H1 (cell line): ENCODE measurements around the gene CABLES2. TPM values are rescaled to one million over a fixed set of nuclear protein-coding genes. Genes with fewer than 3 reads are reported as not detected.

Source experiments
- CTCF ChIA-PET: fragments of 300-600 bp; sonication (Branson Sonifier 250); formaldehyde crosslinking; loops from one replicate; lab custom pipeline; 2021; ENCODE audit not compliant: partially characterized antibody; lab: Charles Lee
- POLR2A ChIA-PET: fragments of 300-600 bp; sonication (Branson Sonifier 250); formaldehyde crosslinking; loops from one replicate; lab custom pipeline; 2021; ENCODE audit warnings: inconsistent platforms; ENCODE audit not compliant: partially characterized antibody; lab: Charles Lee
- DNase-seq, 2 experiments: peaks; one replicate each; pipeline versions ENCODE4 v3.0.0 to v3.0.0-alpha.2; 2010 to 2022; ENCODE audit warnings: low spot score in 2 of 2, low read depth in 1 of 2, mixed read lengths in 1 of 2
- FAIRE-seq: peaks from 2 replicates; lab custom pipeline; 2011; peaks lifted over from hg19 to GRCh38; lab: Jason Lieb, UNC
- H2AFZ ChIP-seq: 2 replicates; pipeline ENCODE4 v1.8.1; 2012; ENCODE audit warnings: low read length, inconsistent platforms
- H2AK5ac ChIP-seq: 2 replicates; pipeline ENCODE4 v1.6.1; 2013; ENCODE audit warnings: low read depth, low read length
- H2BK120ac ChIP-seq: replicated peaks from 2 replicates; pipeline ENCODE3; 2013; ENCODE audit warnings: low read depth, low read length, inconsistent platforms
- H2BK12ac ChIP-seq: 2 replicates; pipeline ENCODE4 v1.6.1; 2013; ENCODE audit warnings: low read depth, low read length
- H2BK15ac ChIP-seq: 2 replicates; pipeline ENCODE4 v1.6.1; 2013; ENCODE audit warnings: low read length
- H2BK20ac ChIP-seq: 2 replicates; pipeline ENCODE4 v1.6.1; 2013; ENCODE audit warnings: low read length
- H2BK5ac ChIP-seq: 2 replicates; pipeline ENCODE4 v1.6.1; 2013; ENCODE audit warnings: low read depth, low read length
- H3K14ac ChIP-seq: 2 replicates; pipeline ENCODE4 v1.6.1; 2013; ENCODE audit warnings: inconsistent platforms; ENCODE audit not compliant: insufficient read length
- H3K18ac ChIP-seq: 2 replicates; pipeline ENCODE4 v1.6.1; 2013; ENCODE audit warnings: low read length; ENCODE audit errors: extremely low read depth
- H3K23ac ChIP-seq: 2 replicates; pipeline ENCODE4 v1.6.1; 2013; ENCODE audit warnings: inconsistent platforms; ENCODE audit not compliant: insufficient read length
- H3K23me2 ChIP-seq: 2 replicates; pipeline ENCODE4 v1.6.1; 2013; ENCODE audit warnings: low read depth, low read length
- H3K27ac ChIP-seq: 2 replicates; pipeline ENCODE4 v1.6.1; 2011; ENCODE audit warnings: low read depth, low read length, inconsistent platforms
- H3K27me3 ChIP-seq, 4 experiments: replicated peaks in 1 of 4; 1 replicate in 1 of 4; 2 replicates in 3 of 4; pipeline versions ENCODE4 v1.6.1 to v1.8.1; 2011 to 2013; ENCODE audit warnings: low read length in 3 of 4, mild to moderate bottlenecking in 3 of 4, inconsistent platforms in 2 of 4, mixed read lengths in 2 of 4, moderate library complexity in 1 of 4; ENCODE audit not compliant: control insufficient read depth in 3 of 4, insufficient read depth in 3 of 4; ENCODE audit errors: extremely low read depth in 1 of 4
- H3K36me3 ChIP-seq, 4 experiments: 2 replicates each; pipeline versions ENCODE4 v1.6.1 to v1.8.1; 2011 to 2013; ENCODE audit warnings: mild to moderate bottlenecking in 4 of 4, low read length in 3 of 4, moderate library complexity in 2 of 4, control low read depth in 1 of 4, inconsistent platforms in 1 of 4; ENCODE audit not compliant: insufficient read depth in 4 of 4, control insufficient read depth in 2 of 4
- H3K4ac ChIP-seq: replicated peaks from 2 replicates; pipeline ENCODE3; 2013; ENCODE audit warnings: low read length, low read depth, mixed read lengths, inconsistent platforms; ENCODE audit not compliant: insufficient read length
- H3K4me1 ChIP-seq, 4 experiments: replicated peaks in 1 of 4; 1 replicate in 1 of 4; 2 replicates in 3 of 4; pipeline versions ENCODE4 v1.6.1 to v1.8.1; 2011 to 2013; ENCODE audit warnings: low read length in 3 of 4, inconsistent platforms in 2 of 4, mixed read lengths in 1 of 4; ENCODE audit not compliant: insufficient read depth in 4 of 4, control insufficient read depth in 3 of 4
- H3K4me2 ChIP-seq, 2 experiments: 2 replicates each; pipeline versions ENCODE4 v1.6.1 to v1.8.1; 2011 to 2013; ENCODE audit warnings: low read depth in 2 of 2, low read length in 2 of 2, control low read depth in 1 of 2, inconsistent platforms in 1 of 2, mild to moderate bottlenecking in 1 of 2; ENCODE audit not compliant: insufficient read depth in 1 of 2
- H3K4me3 ChIP-seq, 4 experiments: fragments of 200-600, 300-600 bp in 1 of 4; sonication (generic), shearing (Covaris generic), sonication (Bioruptor Twin) in 1 of 4; 2 replicates each; pipeline versions ENCODE4 v1.5.1 to v1.8.1; 2011 to 2016; ENCODE audit warnings: low read length in 4 of 4, low read depth in 3 of 4, control low read depth in 2 of 4, inconsistent platforms in 2 of 4, mild to moderate bottlenecking in 2 of 4, mixed read lengths in 1 of 4, moderate library complexity in 1 of 4; ENCODE audit not compliant: insufficient read depth in 2 of 4; ENCODE audit errors: extremely low read depth in 1 of 4
- H3K56ac ChIP-seq: replicated peaks from 2 replicates; pipeline ENCODE3; 2013; ENCODE audit warnings: low read depth, mild to moderate bottlenecking, mixed read lengths, low read length, inconsistent platforms; ENCODE audit not compliant: insufficient read length
- H3K79me1 ChIP-seq: 2 replicates; pipeline ENCODE4 v1.6.1; 2013; ENCODE audit warnings: low read depth, low read length, control low read depth
- H3K79me2 ChIP-seq, 2 experiments: 2 replicates each; pipeline versions ENCODE4 v1.6.1 to v1.8.1; 2012 to 2013; ENCODE audit warnings: low read length in 2 of 2, mild to moderate bottlenecking in 2 of 2, inconsistent platforms in 1 of 2; ENCODE audit not compliant: insufficient read depth in 2 of 2, control insufficient read depth in 1 of 2
- H3K9ac ChIP-seq, 4 experiments: replicated peaks in 1 of 4; 1 replicate in 1 of 4; 2 replicates in 3 of 4; pipeline versions ENCODE4 v1.6.1 to v1.8.1; 2011 to 2013; ENCODE audit warnings: low read depth in 3 of 4, low read length in 3 of 4, control low read depth in 2 of 4, mild to moderate bottlenecking in 2 of 4, moderate library complexity in 2 of 4, inconsistent platforms in 1 of 4; ENCODE audit errors: extremely low read depth in 1 of 4
- H3K9me3 ChIP-seq, 2 experiments: 2 replicates each; pipeline versions ENCODE4 v1.6.1 to v1.8.1; 2012 to 2013; ENCODE audit warnings: mild to moderate bottlenecking in 2 of 2, moderate library complexity in 2 of 2, control low read depth in 1 of 2, inconsistent platforms in 1 of 2, low read depth in 1 of 2, low read length in 1 of 2, mixed read lengths in 1 of 2; ENCODE audit not compliant: insufficient read depth in 2 of 2
- H4K20me1 ChIP-seq, 2 experiments: replicated peaks in 1 of 2; 2 replicates each; pipeline versions ENCODE3 to v1.8.1; 2011 to 2013; ENCODE audit warnings: inconsistent platforms in 2 of 2, low read length in 2 of 2, mild to moderate bottlenecking in 1 of 2; ENCODE audit not compliant: insufficient read depth in 2 of 2, control insufficient read depth in 1 of 2
- H4K5ac ChIP-seq: 2 replicates; pipeline ENCODE4 v1.6.1; 2013; ENCODE audit warnings: low read length, low read depth, mixed read lengths, inconsistent platforms; ENCODE audit not compliant: insufficient read length
- H4K8ac ChIP-seq: 2 replicates; pipeline ENCODE4 v1.8.0; 2013; ENCODE audit warnings: mild to moderate bottlenecking, moderate library complexity, low read length, inconsistent platforms; ENCODE audit not compliant: insufficient read depth; ENCODE audit errors: extremely low read depth
- H4K91ac ChIP-seq: replicated peaks from 2 replicates; pipeline ENCODE3; 2013; ENCODE audit warnings: low read length, mixed read lengths, inconsistent platforms; ENCODE audit not compliant: insufficient read length
- BACH1 ChIP-seq: IDR thresholded peaks from 2 replicates; pipeline ENCODE4 v1.6.1; 2012; ENCODE audit warnings: low read length, improper control_type of control experiment
- BRCA1 ChIP-seq: IDR thresholded peaks from 2 replicates; pipeline ENCODE4 v1.6.1; 2012; ENCODE audit warnings: low read depth, low read length, improper control_type of control experiment
- CBX5 ChIP-seq: fragments of 300-800, 300-1000 bp; sonication (generic); IDR thresholded peaks from 2 replicates; pipeline ENCODE4 v1.7.1; 2016; ENCODE audit warnings: antibody characterized with exemption, low read length, low read depth
- CHD2 ChIP-seq: IDR thresholded peaks from 2 replicates; pipeline ENCODE4 v1.6.1; 2012; ENCODE audit warnings: low read length, improper control_type of control experiment
- JUND ChIP-seq: IDR thresholded peaks from 2 replicates; pipeline ENCODE4 v1.6.1; 2011; ENCODE audit warnings: mild to moderate bottlenecking, improper control_type of control experiment, low read length
- KDM1A ChIP-seq: fragments of 200-600, 300-600 bp; sonication (generic); IDR thresholded peaks from 2 replicates; pipeline ENCODE4 v1.7.1; 2016; ENCODE audit warnings: mild to moderate bottlenecking, low read length, borderline replicate concordance
- RXRA ChIP-seq: IDR thresholded peaks from 2 replicates; pipeline ENCODE4 v1.6.1; 2011; ENCODE audit warnings: low read depth, mild to moderate bottlenecking, low read length, moderate library complexity; ENCODE audit not compliant: insufficient read depth
- SUZ12 ChIP-seq: fragments of 200-600 bp; sonication (generic); IDR thresholded peaks from 2 replicates; pipeline ENCODE4 v1.6.1; 2012; ENCODE audit warnings: mild to moderate bottlenecking, inconsistent platforms, low read length, moderate library complexity, mixed read lengths
- WGBS, 2 experiments: shearing (Covaris generic) in 1 of 2; methylation state at CpG; one replicate each; pipeline versions ENCODE4 v1.1.6 to v1.1.7; 2013 to 2015; ENCODE audit warnings: low lambda C conversion rate in 2 of 2, mixed read lengths in 2 of 2, inconsistent platforms in 1 of 2, low coverage in 1 of 2, missing lambda C conversion rate in 1 of 2; ENCODE audit not compliant: insufficient replicate concordance in 2 of 2, insufficient coverage in 1 of 2, insufficient read length in 1 of 2; ENCODE audit errors: extremely low coverage in 1 of 2, missing lambda C conversion rate in 1 of 2; 5-methylcytosine and 5-hydroxymethylcytosine counted together
- polyA plus RNA-seq, 7 experiments: library from polyadenylated mRNA; depleted of rRNA in 3 of 7; stranded (reverse) in 5 of 7; unstranded in 2 of 7; fragments of >200 nt in 5 of 7; fragments of 200-250 nt in 2 of 7; gene quantifications; 1 replicate in 5 of 7; 2 replicates in 1 of 7; 4 replicates in 1 of 7; pipeline versions ENCODE4 v1.2.1 to v1.2.3, GENCODE V29; 2011 to 2013; ENCODE audit warnings: missing spikeins in 2 of 7, mixed read lengths in 2 of 7
- total RNA-seq: library from RNA; stranded (reverse); fragmentation: NEBNext Ultra II Directional; extraction: Animal tissue kit (Norgen Biotek cat#: 25700); gene quantifications from 2 replicates; pipeline ENCODE4 v1.2.1, GENCODE V29; 2021
- TF ChIP-seq, protein P1 (sequence below): IDR thresholded peaks from 2 replicates; pipeline ENCODE4 v1.6.1; 2011; ENCODE audit warnings: low read depth, mild to moderate bottlenecking, low read length; ENCODE audit not compliant: insufficient read depth
- TF ChIP-seq, protein P2 (sequence below): IDR thresholded peaks from 2 replicates; pipeline ENCODE4 v1.6.1; 2011; ENCODE audit warnings: low read length, improper control_type of control experiment

CABLES2 gene
- total and polyA plus RNA-seq, 2 of the 8 experiments (the other 6 are each of a cell fraction or from before 2014, with no cell fraction given) = 8.0 to 8.8 TPM

DNA sequence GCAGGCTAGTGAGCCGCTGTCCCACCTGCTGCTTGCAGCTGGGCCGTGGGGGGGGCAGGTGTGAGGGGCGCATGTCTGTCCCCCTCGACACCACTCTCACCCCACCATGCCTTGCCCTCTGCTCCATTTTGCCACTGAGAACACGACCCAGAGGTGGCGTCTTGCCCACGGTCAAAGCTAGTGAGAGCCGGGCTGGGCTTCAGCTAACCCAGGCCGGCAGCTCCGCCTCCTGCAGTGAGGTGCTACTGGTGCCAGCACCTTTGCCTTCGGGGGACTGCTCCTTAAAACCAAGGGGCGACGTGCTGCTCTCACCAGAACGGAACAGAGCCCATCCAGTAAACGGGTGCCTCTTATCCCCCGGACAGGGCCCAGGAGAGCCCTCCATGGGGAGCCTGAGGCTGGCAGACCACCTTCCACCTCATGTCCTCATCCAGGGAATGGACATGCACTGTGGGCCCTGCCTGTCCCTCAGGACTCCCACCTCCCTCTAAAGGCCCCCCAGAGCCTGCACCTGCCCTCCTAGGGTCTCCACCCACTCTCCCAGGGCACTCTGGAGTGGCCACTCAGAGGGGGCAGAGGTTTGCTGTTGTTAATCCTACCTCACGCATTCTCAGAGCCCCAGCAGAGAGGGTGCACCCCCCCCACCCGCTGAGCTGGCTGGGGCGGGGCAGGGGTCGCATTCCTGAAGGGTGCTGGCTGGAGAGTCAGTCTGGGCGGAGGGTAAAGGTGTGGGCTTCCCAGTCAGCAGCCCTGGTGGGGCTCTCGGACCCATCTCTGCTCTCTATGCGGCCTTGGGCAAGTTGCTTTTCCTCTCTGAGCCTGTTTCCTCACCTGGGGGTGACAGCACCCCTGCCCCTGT, 17.4 kb upstream of the CABLES2 start:
- POLR2A ChIA-PET = interaction anchor here (1.0 to 3.4 kb wide), 5 partner anchors 8 to 68 kb away, joined by 3 to 15 read pairs (median 4); no protein-coding TSS in a partner anchor
- no peak overlapping the region for H4K91ac ChIP-seq
- peaks cover 3% of the 10 kb centered on the region for H3K23me2 ChIP-seq
- DNase-seq (no peak), FAIRE-seq (no peak)
- peaks cover 0 to 43% (median 25%) of the 10 kb centered on the region in 4 experiments; a peak in 6 of 7 replicates for H3K4me1 ChIP-seq
- H3K18ac ChIP-seq = no peak overlapping the region; the same call in none of the 2 replicates
- H3K27me3 ChIP-seq = no peaks in the 10 kb centered on the region; a peak in 1 of 7 replicates
- no peak overlapping the region for H3K4me2 ChIP-seq
- CTCF ChIA-PET = interaction anchor here (0.7 to 10.8 kb wide), 8 partner anchors 12 to 192 kb away, joined by 3 to 104 read pairs (median 3); no protein-coding TSS in a partner anchor
- no peak overlapping the region for H2BK15ac ChIP-seq
- H2BK20ac ChIP-seq = peak overlapping the region; percentile 66; the same call in 1 of the 2 replicates
- no peak overlapping the region for H2AK5ac ChIP-seq
- H2BK120ac ChIP-seq = no peak overlapping the region
- no peaks in the 10 kb centered on the region for H3K79me2 ChIP-seq
- H4K8ac ChIP-seq = peak overlapping the region; percentile 76; the same call in 1 of the 2 replicates
- no peak overlapping the region for H2BK5ac ChIP-seq
- no peak overlapping the region for H3K27ac ChIP-seq
- no peak overlapping the region for H3K9ac ChIP-seq
- H4K20me1 ChIP-seq = peaks cover 0 to 8% of the 10 kb centered on the region in 2 experiments
- H2AFZ ChIP-seq = no peak overlapping the region
- H3K9me3 ChIP-seq = no peaks in the 10 kb centered on the region
- no peak overlapping the region for H3K4me3 ChIP-seq
- H3K14ac ChIP-seq = no peak overlapping the region
- no peaks in the 10 kb centered on the region; a peak in 1 of 8 replicates for H3K36me3 ChIP-seq
- WGBS, 2 experiments = 83% methylated on average over 18 of the region's 23 CpGs; no CpG with 5 or more reads in 1 of the 2 experiments
- H3K56ac ChIP-seq = no peak overlapping the region
- H2BK12ac ChIP-seq = peak overlapping the region; percentile 11; the same call in 1 of the 2 replicates
- H3K23ac ChIP-seq = no peak overlapping the region
- H4K5ac ChIP-seq = no peak overlapping the region
- no peaks in the 10 kb centered on the region for H3K79me1 ChIP-seq
- H3K4ac ChIP-seq = no peak overlapping the region
- TF ChIP-seq RXRA = no peak
- TF ChIP-seq, protein P1, sequence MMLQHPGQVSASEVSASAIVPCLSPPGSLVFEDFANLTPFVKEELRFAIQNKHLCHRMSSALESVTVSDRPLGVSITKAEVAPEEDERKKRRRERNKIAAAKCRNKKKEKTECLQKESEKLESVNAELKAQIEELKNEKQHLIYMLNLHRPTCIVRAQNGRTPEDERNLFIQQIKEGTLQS = no peak
- no peak for TF ChIP-seq BRCA1
- TF ChIP-seq KDM1A = no peak
- TF ChIP-seq, protein P2, sequence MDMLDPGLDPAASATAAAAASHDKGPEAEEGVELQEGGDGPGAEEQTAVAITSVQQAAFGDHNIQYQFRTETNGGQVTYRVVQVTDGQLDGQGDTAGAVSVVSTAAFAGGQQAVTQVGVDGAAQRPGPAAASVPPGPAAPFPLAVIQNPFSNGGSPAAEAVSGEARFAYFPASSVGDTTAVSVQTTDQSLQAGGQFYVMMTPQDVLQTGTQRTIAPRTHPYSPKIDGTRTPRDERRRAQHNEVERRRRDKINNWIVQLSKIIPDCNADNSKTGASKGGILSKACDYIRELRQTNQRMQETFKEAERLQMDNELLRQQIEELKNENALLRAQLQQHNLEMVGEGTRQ = no peak
- TF ChIP-seq SUZ12 = no peak
- TF ChIP-seq JUND = no peak
- no peak for TF ChIP-seq CHD2
- no peak for TF ChIP-seq BACH1
- TF ChIP-seq CBX5 = no peak
